GM18909 (cell line): ENCODE measurements around the gene DCST2.
A peak's percentile ranks its signal among the peaks of the same experiment; 100 is the strongest.

Experiments
- ATAC-seq: cut with Tn5 transposase; IDR thresholded peaks from one replicate; pipeline ENCODE4 v1.9.1; 2021; ENCODE audit warnings: mild to moderate bottlenecking; ENCODE audit not compliant: unreplicated experiment, poor library complexity

Gene DCST2

DNA sequence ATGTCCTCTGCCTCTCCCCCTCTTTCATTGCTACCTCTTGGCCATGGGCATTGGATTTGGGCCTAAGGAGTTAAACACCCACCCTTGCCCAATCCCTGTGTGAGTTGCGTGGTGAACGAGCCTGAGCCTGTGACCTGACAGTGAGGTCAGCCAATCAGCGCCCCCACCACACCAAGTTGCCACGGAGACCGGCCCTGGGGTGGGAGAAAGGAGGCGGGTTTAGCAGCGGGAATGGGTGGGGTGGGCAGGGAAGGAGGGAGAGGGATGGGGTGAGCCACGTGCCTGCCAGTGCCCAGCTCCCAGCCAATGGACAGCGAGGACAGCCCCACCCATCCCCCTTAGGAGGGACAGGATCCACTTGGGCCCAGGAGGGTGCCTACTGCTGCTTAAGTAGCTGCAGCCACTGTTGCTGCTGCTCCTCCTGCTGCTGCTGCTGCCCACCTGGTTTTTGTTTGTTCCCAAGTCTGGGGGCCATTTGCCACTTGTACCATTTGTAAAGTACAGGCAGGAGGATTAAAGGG, 21.5 kb downstream of the DCST2 start:
- ATAC-seq, result no peak

DNA sequence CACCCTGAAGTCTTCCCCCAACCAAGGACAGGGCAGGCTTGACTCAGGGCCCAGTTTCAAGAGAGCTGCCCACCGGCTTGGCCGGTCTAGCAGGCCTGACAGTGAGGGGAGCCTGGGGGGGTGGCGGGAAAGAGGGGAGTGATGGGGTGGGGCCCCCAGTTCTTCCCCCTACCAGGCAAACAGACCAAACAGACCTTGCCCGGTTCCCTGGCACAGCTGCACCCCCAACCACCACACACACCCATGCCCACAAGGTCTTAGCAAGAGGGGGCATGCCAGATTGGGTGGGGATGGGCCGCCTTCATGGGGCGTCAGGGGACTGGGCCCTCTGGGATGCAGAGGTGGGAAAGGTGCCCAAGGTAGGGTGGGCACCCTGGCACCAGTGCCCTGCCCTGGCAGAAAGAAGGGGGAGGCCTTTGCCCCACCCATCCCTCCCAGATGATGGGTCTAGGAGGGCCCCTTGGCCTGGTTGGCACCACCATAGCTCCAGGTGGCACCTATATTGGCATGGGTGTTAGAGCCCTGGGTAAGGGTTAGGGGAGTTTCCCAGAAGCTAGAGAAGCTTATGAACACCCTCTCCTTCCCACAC, 22.1 kb downstream of the DCST2 start:
- ATAC-seq, result no peak

DNA sequence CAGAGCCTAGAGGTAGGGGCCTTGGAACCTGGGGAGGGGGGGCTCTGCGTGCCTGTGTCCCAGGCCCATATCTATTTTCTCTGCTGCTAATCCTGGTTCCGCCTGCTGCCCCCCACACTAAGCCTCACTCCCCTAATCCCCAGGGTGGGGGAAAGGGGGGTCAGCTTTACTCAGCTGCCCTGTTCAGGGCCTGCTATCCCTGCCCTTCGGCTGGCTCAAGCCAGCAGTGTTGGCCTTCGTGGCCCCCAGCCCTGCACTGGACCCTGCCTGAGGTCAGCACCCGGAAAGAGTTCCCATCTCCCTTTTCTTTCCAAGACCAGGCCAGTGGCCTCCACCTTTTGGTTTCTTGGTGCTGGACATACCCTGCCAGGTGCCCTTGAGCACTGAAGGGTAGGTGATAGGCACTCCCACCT, 22.6 kb downstream of the DCST2 start:
- no peak for ATAC-seq

DNA sequence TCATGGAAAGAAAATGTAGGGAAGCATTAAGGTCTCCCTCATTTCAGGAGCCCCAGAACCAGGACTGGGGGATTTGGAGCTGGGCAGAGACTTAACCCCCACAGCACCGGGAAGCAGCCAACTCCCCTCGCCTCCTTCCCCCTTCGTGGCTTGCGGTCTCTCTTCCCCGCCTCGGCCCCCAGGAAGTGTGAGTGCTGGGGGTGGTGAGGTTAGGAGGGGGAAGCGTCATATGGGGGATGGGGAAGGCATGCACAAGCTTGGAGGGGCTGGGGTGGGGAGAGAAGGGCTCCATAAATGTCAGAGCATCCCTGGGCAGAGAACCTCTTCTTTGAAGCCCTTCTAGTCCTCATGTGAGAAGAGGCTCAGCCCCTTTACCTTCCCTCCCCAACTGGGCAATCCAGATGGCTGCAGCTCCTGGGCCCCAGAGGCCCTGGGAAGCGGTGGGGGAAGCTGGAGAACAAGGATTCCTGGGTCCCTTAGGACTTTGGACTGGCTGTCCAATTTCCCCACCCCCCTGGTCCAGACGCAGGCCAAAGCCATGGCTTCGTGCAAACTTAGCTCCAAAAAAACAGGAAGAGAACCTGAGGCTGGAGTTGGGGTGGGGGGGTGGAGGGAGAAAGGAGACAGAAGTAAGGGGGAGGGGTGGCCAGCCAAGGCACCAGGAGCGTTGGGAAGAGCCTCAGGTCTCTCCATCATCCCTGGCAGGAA, 23.2 kb downstream of the DCST2 start:
- ATAC-seq, result no peak

DNA sequence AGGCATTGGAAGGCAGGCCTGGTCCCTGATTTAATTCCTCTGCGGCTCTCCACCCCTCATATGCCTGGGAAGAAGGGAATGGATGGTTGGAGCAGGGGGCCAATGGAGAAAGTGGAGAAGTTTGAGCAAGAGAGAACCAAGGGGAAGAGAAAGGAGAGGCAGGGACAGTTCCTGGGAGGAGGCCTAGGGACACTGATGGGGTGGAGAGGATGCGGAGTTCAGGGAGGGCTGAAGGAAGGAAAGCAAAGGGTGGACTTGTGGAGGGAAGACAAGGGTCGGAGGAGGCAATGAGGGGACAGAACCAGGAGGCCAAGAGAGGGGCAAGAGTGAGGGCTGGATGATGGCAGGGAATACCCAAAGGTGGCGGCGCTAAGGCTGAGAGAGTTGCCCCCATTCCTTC, 23.8 kb downstream of the DCST2 start:
- no peak for ATAC-seq

DNA sequence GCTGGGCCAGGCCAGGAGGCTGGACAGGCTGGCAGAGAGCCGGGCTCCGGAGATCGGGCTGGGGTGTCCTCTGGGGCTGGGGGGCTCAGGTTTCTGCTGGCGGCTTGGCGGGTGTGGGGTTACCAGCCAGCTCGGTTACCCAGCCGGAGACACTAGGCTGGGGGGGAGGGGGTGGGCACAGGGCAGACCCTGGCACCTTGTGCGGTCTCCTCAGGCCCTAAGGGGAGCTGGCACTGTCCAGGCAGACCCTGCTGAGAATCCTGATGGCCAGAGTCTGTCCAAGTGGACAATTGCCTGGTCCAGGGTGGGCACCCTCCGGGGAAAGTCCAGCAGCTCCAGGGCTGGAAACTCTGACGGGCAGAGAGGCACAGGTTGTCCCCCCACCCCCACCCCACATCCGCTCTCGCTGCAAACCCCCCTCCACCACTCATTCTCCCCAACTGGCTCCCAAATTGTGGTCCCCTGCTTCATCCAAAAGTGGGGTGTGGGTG, 24.3 kb downstream of the DCST2 start:
- ATAC-seq, result no peak

DNA sequence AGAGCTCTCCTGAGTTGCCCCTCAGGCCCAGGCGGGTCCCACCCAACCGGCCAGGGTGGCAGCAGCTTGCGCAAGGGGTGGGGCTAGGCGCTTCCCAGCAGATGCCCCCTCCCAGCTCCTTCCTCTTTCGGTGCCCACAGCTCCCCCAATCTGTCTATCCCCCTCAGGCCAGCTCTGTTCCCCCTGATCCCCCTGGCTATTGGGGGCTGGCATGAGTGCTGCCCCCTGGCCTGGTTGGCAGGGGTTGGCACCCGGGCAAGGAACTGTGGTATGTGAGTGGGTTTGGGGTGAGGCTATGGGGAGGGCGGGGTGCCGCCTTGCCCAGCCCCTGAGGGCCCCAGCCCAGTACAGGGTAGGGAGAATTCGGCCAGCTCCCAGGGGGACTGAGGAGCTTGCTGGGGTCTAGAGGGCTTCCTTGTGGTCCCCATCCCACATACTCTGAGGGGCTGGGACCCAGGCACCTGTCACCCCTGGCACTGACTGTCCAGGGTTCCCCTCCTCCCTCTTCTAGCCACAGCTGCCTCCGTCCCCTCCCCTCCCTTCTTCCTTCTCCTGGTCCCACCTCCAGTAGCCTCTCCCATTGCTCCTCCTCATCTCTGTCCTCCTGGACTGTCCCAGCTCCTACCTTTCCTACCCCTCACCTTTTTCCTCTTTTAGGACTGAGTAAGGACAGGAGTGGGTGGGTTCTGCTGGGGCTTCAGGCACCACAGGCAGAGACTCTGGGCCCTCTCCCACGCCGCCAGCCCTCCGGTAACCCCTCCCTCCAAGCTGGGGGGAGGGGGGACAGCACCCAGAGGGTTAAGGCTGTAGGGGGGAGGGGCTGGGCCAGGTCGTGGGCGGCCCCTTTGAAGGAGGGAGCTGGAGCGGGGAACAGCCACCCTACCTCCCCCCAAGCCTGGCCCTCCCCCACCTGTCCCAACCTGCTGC, 25.3 kb downstream of the DCST2 start:
- ATAC-seq, result no peak

DNA sequence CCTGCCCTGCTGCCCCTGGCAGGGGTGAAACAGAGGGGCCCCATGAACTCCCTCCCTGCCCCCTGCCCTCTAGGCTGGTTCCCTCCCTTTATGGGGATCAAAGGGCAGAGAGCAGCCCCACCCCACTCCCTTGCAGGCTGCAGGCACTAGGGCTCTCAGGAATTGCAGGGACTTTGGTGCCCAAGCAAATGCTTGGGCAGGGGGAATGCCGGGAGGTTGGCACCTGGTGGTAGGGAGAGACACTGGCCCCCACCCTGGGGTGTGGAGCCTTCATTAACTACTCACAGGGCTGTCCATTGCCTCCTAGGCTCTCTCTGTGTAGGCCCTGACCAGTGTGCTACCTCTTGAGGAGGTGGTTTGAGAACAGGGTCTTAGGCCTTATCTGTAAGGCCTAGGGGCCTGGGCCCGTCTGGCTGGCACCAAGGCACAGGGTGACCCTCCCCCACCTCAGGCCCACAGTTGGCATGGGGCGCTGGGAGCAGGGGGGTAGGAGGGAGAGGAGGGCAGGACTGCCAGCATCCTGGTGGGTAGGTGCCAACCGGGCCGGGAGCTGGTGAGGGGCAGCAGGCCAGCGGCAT, 26.2 kb downstream of the DCST2 start:
- ATAC-seq, result no peak

DNA sequence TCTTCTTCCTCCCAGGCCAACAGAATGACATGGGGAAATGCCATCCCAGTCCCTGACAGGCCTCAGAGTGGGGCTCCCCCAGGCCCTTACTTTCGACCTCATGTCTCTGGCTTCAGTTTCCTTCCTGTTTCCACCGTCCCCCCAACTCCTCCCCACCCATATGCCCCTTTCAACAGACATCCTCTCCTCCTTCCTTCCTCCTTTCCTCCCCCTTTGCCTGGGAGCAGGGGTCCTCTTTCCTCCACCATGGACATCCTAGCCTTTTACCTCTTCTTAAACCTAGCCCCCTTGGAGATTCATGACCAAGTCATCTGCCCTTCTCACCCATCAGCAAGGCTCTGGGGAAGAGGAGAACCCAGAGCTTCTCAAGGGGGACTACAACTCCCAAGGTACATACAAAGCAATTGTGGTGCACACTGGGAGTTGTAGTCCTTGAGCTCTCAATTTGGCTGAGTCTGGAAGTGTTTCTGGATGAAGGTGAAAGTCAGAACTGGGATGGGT, 26.9 kb downstream of the DCST2 start:
- no peak for ATAC-seq

DNA sequence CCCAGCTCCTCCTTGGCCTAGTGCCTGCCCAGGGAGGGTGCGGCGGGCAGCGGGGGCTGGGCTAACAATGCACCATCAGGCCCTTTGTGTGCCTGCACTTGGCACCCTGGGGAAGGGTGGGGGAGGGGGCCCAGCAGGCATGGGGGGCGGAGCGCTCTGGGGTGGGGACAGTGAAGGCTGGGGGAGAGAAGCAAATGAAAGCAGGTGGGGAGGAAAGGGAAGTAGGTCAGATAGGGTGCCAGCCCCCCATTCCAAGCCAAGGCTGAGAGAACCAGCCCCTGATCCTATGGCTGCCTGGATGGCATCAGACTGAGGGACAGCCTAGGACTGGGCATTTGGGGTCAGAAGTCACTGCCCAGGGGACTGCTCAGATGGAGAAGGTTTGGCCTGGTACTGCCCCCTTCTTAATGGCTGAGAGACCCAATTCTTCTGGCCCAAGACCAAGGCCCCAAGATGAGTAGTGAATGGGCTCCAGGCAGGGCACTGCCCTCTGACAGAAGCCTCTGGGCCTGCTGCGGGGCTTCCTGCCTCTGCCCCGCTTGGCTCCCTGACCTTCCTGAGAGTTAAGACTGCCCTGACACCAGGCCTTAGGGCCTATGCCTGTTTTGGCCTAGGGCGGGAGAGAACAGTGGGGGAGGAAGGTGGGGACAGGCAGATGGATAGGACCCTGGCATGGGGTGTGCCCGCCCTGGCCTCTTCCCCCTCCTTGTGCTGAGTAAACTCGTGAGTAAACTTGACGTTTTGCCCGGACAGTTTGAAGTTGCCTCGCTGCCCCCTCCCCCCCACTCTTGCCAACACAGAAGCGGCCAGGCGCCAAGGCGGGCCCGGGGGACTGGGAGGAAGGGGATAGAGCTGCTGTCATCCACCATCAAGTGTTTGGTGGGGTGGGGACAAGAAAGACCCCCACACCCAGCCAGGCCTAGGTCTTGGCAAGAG, 28.2 kb downstream of the DCST2 start:
- no peak for ATAC-seq

DNA sequence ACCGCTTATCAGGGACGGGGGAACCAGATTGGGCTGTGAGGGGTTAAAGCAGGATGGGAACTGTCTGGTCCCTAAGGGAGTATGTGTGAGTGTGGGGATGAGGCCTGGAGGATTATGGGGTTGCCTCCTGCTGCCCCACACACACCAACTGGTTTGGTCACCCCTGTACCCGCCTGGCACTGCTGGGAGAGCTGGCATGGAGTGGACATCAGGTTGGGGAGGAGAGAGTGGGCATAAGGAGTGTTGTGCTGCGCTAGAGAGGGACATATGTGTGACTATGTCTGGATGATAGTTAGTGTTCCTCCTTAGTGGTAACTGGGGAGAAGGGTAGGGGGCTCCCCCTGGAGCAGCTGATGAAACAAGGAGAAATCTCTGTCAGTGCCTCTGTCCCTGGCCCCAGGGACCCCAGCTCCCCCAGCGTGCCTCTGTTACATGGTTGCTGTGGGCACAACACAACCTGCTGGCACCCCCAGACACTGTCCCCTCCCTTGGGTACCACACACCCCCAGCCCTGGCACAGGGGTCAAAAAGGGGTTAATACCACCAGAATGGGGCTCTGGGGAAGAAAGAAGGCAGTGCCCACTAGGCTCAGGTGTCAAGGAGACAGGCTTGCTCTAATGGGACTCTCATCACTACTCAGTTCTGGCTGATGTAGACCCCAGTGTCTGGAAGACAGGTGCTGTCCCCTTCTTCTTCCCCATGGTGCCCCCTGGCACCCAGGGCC, 29.1 kb downstream of the DCST2 start:
- ATAC-seq, result no peak

DNA sequence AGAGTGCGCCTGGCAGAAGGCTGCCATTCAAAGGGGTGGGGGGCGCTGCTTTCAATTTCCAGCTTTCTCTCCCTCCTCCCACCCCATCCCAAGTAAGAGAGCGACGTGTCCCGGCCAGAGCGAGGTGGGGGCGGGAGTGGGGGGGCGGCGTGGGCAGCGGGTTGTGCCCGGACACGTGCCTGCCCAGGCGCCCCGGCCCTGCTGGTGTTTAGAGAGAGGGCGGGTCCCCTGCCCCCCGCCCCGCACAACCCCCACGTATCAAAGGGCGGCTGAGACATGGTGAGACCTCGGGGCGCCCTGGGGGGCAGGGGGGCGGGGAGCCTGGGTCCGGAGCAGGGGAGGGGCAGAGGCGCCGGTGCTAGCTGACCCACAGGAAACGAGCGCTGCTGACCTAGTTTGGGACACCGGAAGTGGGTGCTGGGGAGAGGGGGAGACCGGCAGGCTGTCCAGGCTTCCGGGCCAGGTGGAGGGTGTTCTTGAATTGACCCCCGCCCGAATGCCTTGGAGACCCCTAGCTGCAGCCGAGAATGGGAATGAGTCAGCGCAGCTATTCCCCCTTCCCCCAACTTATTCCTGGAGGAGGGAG, 29.7 kb downstream of the DCST2 start:
- ATAC-seq, result no peak

DNA sequence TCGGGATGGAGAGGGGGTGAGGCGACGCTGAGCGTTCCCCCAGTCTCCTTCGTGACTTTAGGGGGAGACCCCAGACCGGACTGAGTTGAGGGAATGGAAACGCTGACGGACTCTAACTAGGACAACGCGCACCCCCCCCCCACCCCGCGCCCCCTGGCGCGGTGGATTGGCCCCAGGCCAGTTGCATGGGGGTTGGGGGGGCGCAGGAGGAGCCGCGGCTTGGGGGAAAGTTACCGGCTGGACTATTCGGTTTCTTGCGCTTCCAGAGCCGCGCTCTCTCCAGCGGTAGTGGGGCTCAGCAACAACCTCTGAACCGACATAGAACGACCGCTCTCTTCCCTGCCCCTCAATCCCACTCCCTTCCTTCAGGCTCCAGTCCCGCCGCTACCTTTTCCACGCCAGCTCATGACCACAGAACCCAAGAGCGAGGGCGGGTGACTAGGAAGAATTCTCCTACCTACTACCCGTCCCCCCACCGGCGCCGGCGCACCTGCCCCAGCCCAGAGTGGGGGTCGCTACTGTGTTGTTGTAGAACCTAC, 30.3 kb downstream of the DCST2 start:
- ATAC-seq, result no peak

DNA sequence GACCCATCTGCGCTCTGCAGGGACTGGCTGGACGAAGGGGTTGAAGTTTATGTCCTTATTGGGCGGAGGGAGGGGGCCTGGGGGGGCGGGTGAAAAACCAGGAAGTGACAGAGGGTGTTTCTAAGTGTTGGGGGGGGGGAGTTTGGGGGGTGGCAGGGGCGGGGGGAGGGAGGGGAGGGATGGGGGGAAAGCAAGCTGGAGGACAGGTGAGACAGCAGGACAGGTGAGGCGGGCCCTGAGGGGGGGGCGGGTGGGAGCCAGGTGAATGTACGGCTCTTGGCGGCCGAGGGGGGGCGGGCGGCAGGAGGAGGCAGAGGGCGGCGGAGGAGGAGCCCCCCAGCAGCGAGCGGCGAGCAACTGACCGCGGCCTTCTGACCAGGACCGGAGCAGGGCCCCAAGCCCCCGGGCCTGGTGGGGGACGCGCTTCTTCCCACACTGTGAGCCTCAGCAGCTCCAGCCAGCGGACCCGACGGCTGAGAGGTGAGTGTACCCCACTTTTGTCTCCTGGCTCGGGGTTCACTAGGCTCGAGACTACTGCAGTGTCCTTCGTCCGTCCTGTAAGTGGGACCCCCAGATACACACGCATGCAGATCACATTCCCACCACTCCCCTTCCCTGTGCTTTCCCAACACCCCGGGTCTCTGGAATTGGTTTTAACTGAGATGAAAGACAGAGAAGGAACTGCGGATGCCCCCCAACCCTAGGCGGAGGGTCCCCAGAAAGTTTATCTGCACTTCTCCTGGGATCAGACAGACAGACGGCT, 30.9 kb downstream of the DCST2 start, which contains the start of gene ZBTB7B:
Gene ZBTB7B, plus strand, starts transcription at position 339 of the 763 bp plus-strand sequence. CDS start 11,859 bp downstream, outside the sequence.
- no peak for ATAC-seq

DNA sequence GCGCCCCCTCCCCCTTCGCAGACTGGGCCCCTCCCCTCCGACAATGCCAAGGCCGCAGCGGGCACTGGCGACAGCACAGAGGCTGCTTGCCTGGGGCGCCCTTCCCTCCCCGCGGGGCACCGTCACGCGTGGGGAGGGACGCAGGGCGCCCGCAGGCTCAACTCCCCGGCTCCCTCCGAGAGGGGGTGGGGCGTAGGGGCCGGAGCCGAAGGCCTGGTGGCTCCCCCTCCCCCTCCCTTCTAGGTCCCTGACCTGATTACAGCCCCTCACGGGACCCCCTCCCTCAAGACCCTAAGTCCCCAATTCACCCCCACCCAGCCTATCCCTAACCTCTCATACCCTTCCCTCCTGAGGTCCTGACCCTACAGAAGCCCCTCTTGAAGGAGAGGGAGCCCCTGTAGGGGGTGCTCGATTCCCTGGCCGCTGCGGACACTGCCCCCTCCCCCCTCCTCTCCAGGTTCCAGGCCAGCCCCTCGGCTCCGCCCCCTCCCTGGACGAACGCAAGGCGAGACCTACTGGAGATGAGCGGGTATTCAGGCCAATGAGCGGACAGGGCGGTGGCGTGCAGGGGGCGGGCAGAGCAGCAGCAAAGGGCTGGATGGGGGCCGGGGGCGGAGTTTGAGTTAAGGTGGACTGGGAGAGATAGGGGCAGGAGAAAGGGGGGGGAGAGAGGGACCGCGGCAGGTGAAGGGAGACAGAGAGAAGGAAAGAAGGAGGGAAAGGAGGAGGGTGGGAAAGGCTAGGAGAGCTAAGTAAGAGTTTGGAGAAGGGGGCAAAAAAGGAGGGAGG, 31.7 kb downstream of the DCST2 start:
- ATAC-seq, result peak; percentile 53

DNA sequence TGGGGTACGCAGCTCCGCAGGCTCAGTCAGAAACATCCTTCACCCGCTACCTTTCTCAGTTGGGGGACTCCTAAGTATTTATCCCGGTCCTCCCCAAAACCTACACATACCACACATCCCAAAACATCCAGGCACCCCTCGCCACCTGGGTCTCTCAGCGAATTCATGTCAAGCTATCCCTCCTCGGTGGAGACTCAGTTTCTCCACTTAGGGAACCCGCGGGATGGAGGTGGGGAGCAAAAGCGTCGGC, 32.2 kb downstream of the DCST2 start:
- no peak for ATAC-seq
